Measurements from ENCODE around the gene MAPKAP1. TPM values are rescaled to one million over a fixed set of nuclear protein-coding genes. Genes with fewer than 3 reads are reported as not detected.

Gene MAPKAP1
- total RNA-seq, 4 donors from 2014 or later, result 76.5 to 141 (median 87.5) TPM

- Histone ChIP-seq H3K27ac (peak overlapping the region in 2 of 4 donors; percentile 9 to 14), H3K9me3 (no peaks in the 10 kb centered on the region)
- TF ChIP-seq POLR2A (IDR thresholded peaks at IDR 0.05), result no peak
- TF ChIP-seq EP300 (IDR thresholded peaks at IDR 0.05), result no peak
- no peak for TF ChIP-seq CTCF (IDR thresholded peaks at IDR 0.05)
- no peak for TF ChIP-seq POLR2AphosphoS5 (IDR thresholded peaks at IDR 0.05)
Observed at GRCh38 chr9:125646621-125647100, 60.3 kb downstream of the MAPKAP1 start.

GRCh38 chr9:125646217-125646616, 60.8 kb downstream of the MAPKAP1 start:
- Histone ChIP-seq H3K27ac (peak overlapping the region in 2 of 4 donors; percentile 9 to 14), H3K36me3 (no peaks in the 10 kb centered on the region), H3K4me1 (peaks cover 0 to 35% (median 0%) of the 10 kb centered on the region in 3 donors), H3K4me3 (peak overlapping the region; percentile 22 to 23), H3K9me3 (no peaks in the 10 kb centered on the region), H3K27me3 (no peaks in the 10 kb centered on the region)
- WGBS, 2 donors (ENCODE audit: low coverage in 1 of 2), result 33 to 50% methylated on average over 1 of the region's 1 CpG
- no peak for ATAC-seq
- TF ChIP-seq POLR2A (IDR thresholded peaks at IDR 0.05) (no peak), POLR2AphosphoS5 (IDR thresholded peaks at IDR 0.05) (no peak), CTCF (IDR thresholded peaks at IDR 0.05) (no peak), EP300 (IDR thresholded peaks at IDR 0.05) (no peak)

More at GRCh38 chr9:125646621-125647100, 60.3 kb downstream of the MAPKAP1 start:
- ATAC-seq, result no peak
- Histone ChIP-seq H3K4me1 (peaks cover 0 to 40% (median 0%) of the 10 kb centered on the region in 3 donors), H3K27me3 (no peaks in the 10 kb centered on the region), H3K36me3 (no peaks in the 10 kb centered on the region), H3K4me3 (peak overlapping the region; percentile 22 to 23)
- 0 to 8% methylated on average over 6 of the region's 6 CpGs for WGBS, 2 donors (ENCODE audit: low coverage in 1 of 2)

- Histone ChIP-seq H3K4me3 (no peak overlapping the region), H3K27me3 (no peaks in the 10 kb centered on the region), H3K4me1 (peaks cover 0 to 34% (median 0%) of the 10 kb centered on the region in 3 donors), H3K9me3 (no peaks in the 10 kb centered on the region), H3K36me3 (no peaks in the 10 kb centered on the region), H3K27ac (no peak overlapping the region)
- 89 to 94% methylated on average over 5 to 7 of the region's 7 CpGs for WGBS, 2 donors (ENCODE audit: low coverage in 1 of 2)
- no peak for ATAC-seq
- no peak for TF ChIP-seq POLR2AphosphoS5 (IDR thresholded peaks at IDR 0.05)
- TF ChIP-seq CTCF (IDR thresholded peaks at IDR 0.05), result no peak
- TF ChIP-seq POLR2A (IDR thresholded peaks at IDR 0.05), result no peak
- TF ChIP-seq EP300 (IDR thresholded peaks at IDR 0.05), result no peak
Observed at GRCh38 chr9:125644819-125645507, 62.0 kb downstream of the MAPKAP1 start.

GRCh38 chr9:125642311-125642710, 64.7 kb downstream of the MAPKAP1 start:
- no peaks in the 10 kb centered on the region for H3K36me3 ChIP-seq
- H3K9me3 ChIP-seq, result no peaks in the 10 kb centered on the region
- H3K4me3 ChIP-seq, result no peak overlapping the region
- ATAC-seq, result no peak
- 88 to 100% methylated on average over 1 of the region's 1 CpG for WGBS, 2 donors (ENCODE audit: low coverage in 1 of 2)
- H3K27ac ChIP-seq, result no peak overlapping the region
- H3K27me3 ChIP-seq, result no peaks in the 10 kb centered on the region
- TF ChIP-seq POLR2AphosphoS5 (IDR thresholded peaks at IDR 0.05) (no peak), POLR2A (IDR thresholded peaks at IDR 0.05) (no peak), EP300 (IDR thresholded peaks at IDR 0.05) (no peak), CTCF (IDR thresholded peaks at IDR 0.05) (no peak)
- H3K4me1 ChIP-seq, result peaks cover 0 to 27% (median 0%) of the 10 kb centered on the region in 3 donors

- no peak overlapping the region for H3K27ac ChIP-seq
- H3K4me1 ChIP-seq, result peaks cover 0 to 13% (median 0%) of the 10 kb centered on the region in 3 donors
- no peaks in the 10 kb centered on the region for H3K27me3 ChIP-seq
- H3K9me3 ChIP-seq, result no peaks in the 10 kb centered on the region
- no peak for TF ChIP-seq EP300 (IDR thresholded peaks at IDR 0.05)
- TF ChIP-seq POLR2AphosphoS5 (IDR thresholded peaks at IDR 0.05), result no peak
- TF ChIP-seq POLR2A (IDR thresholded peaks at IDR 0.05), result no peak
- TF ChIP-seq CTCF (IDR thresholded peaks at IDR 0.05), result no peak
- ATAC-seq, result no peak
- H3K36me3 ChIP-seq, result no peaks in the 10 kb centered on the region
- WGBS, 2 donors (ENCODE audit: low coverage in 1 of 2), result 100% methylated on average over 1 to 2 of the region's 4 CpGs
- no peak overlapping the region for H3K4me3 ChIP-seq
Observed at GRCh38 chr9:125639057-125639456, 68.0 kb downstream of the MAPKAP1 start.

Measured in gastroesophageal sphincter (tissue), 4 donors.